ENCODE results near the gene PPP1R13B. TPM values are rescaled to one million over a fixed set of nuclear protein-coding genes. Genes with fewer than 3 reads are reported as not detected.
A peak's percentile ranks its signal among the peaks of the same experiment; 100 is the strongest.
"Not testable (repeated sequence)": the region's sequence is repeated elsewhere in the genome, so short reads cannot be mapped to it uniquely, and the experiment has no call there.

The PPP1R13B gene
- total RNA-seq, 2 donors from 2014 or later, result 10.0 to 10.4 TPM

GRCh38 chr14:103857256-103857655, 9.9 kb upstream of the PPP1R13B start:
- no peak for ATAC-seq (replicated peaks)
- no peak overlapping the region for H3K27ac Mint-ChIP-seq
- H3K27me3 Mint-ChIP-seq, result peaks cover 5% of the 10 kb centered on the region
- H3K4me1 Mint-ChIP-seq, result no peaks in the 10 kb centered on the region
- H3K9me3 Mint-ChIP-seq, result no peaks in the 10 kb centered on the region
- no peak overlapping the region for H3K4me3 Mint-ChIP-seq
- no peaks in the 10 kb centered on the region for H3K36me3 Mint-ChIP-seq (ENCODE audit: low read depth)

GRCh38 chr14:103856607-103857006, 9.2 kb upstream of the PPP1R13B start:
- Mint-ChIP-seq H3K4me1 (no peaks in the 10 kb centered on the region), H3K4me3 (no peak overlapping the region), H3K27me3 (peaks cover 2% of the 10 kb centered on the region), H3K36me3 (ENCODE audit: low read depth) (no peaks in the 10 kb centered on the region), H3K9me3 (no peaks in the 10 kb centered on the region), H3K27ac (no peak overlapping the region)
- ATAC-seq (replicated peaks), result no peak

GRCh38 chr14:103856105-103856504, 8.7 kb upstream of the PPP1R13B start:
- H3K4me3 Mint-ChIP-seq, result no peak overlapping the region
- no peaks in the 10 kb centered on the region for H3K27me3 Mint-ChIP-seq
- H3K36me3 Mint-ChIP-seq (ENCODE audit: low read depth), result no peaks in the 10 kb centered on the region
- no peak for ATAC-seq (replicated peaks)
- no peaks in the 10 kb centered on the region for H3K4me1 Mint-ChIP-seq
- H3K27ac Mint-ChIP-seq, result no peak overlapping the region
- H3K9me3 Mint-ChIP-seq, result no peaks in the 10 kb centered on the region

- H3K4me3 Mint-ChIP-seq, result no peak overlapping the region
- no peaks in the 10 kb centered on the region for H3K4me1 Mint-ChIP-seq
- no peaks in the 10 kb centered on the region for H3K9me3 Mint-ChIP-seq
- no peaks in the 10 kb centered on the region for H3K27me3 Mint-ChIP-seq
- no peaks in the 10 kb centered on the region for H3K36me3 Mint-ChIP-seq (ENCODE audit: low read depth)
- H3K27ac Mint-ChIP-seq, result no peak overlapping the region
- no peak for ATAC-seq (replicated peaks)
These were observed 8.3 kb upstream of the PPP1R13B start for GRCh38 chr14:103855734-103856095.

- H3K4me3 Mint-ChIP-seq, result no peak overlapping the region
- H3K27ac Mint-ChIP-seq, result peak overlapping the region; percentile 55
- H3K27me3 Mint-ChIP-seq, result no peaks in the 10 kb centered on the region
These were observed 7.7 kb upstream of the PPP1R13B start for GRCh38 chr14:103854822-103855733.

GRCh38 chr14:103854017-103854808, 6.8 kb upstream of the PPP1R13B start:
- Mint-ChIP-seq H3K4me1 (no peaks in the 10 kb centered on the region), H3K9me3 (no peaks in the 10 kb centered on the region), H3K36me3 (ENCODE audit: low read depth) (no peaks in the 10 kb centered on the region), H3K27me3 (no peaks in the 10 kb centered on the region), H3K4me3 (no peak overlapping the region), H3K27ac (peak overlapping the region; percentile 55)
- ATAC-seq (replicated peaks), result no peak

More at GRCh38 chr14:103854822-103855733, 7.7 kb upstream of the PPP1R13B start:
- ATAC-seq (replicated peaks), result no peak
- H3K36me3 Mint-ChIP-seq (ENCODE audit: low read depth), result no peaks in the 10 kb centered on the region
- no peaks in the 10 kb centered on the region for H3K9me3 Mint-ChIP-seq
- H3K4me1 Mint-ChIP-seq, result no peaks in the 10 kb centered on the region

- ATAC-seq (replicated peaks), result no peak
- H3K4me1 Mint-ChIP-seq, result no peaks in the 10 kb centered on the region
- no peaks in the 10 kb centered on the region for H3K27me3 Mint-ChIP-seq
- no peak overlapping the region for H3K27ac Mint-ChIP-seq
- H3K36me3 Mint-ChIP-seq (ENCODE audit: low read depth), result no peaks in the 10 kb centered on the region
- H3K4me3 Mint-ChIP-seq, result peak overlapping the region; percentile 56
- H3K9me3 Mint-ChIP-seq, result no peaks in the 10 kb centered on the region
These were observed 1.9 kb upstream of the PPP1R13B start for GRCh38 chr14:103849151-103849886.

- H3K36me3 Mint-ChIP-seq (ENCODE audit: low read depth), result peaks cover 2% of the 10 kb centered on the region
- H3K9me3 Mint-ChIP-seq, result no peaks in the 10 kb centered on the region
- H3K27me3 Mint-ChIP-seq, result no peaks in the 10 kb centered on the region
- ATAC-seq (replicated peaks), result no peak
- H3K27ac Mint-ChIP-seq, result no peak overlapping the region
- H3K4me1 Mint-ChIP-seq, result no peaks in the 10 kb centered on the region
- H3K4me3 Mint-ChIP-seq, result peak overlapping the region; percentile 56
These were observed 1.1 kb upstream of the PPP1R13B start for GRCh38 chr14:103848175-103849077.

- Mint-ChIP-seq H3K36me3 (ENCODE audit: low read depth) (peaks cover 7% of the 10 kb centered on the region), H3K4me1 (no peaks in the 10 kb centered on the region), H3K4me3 (peak overlapping the region; percentile 87), H3K27me3 (no peaks in the 10 kb centered on the region), H3K9me3 (no peaks in the 10 kb centered on the region), H3K27ac (peak overlapping the region; percentile 4)
- peak; percentile 47 for ATAC-seq (replicated peaks)
These were observed 578 bp downstream of the PPP1R13B start for GRCh38 chr14:103846543-103847450.

- Mint-ChIP-seq H3K4me1 (no peaks in the 10 kb centered on the region), H3K9me3 (no peaks in the 10 kb centered on the region)
- ATAC-seq (replicated peaks), result no peak
These were observed 1.3 kb downstream of the PPP1R13B start for GRCh38 chr14:103846097-103846496.

GRCh38 chr14:103845327-103845726, 2.0 kb downstream of the PPP1R13B start:
- Mint-ChIP-seq H3K4me3 (peak overlapping the region; percentile 87), H3K4me1 (no peaks in the 10 kb centered on the region), H3K9me3 (no peaks in the 10 kb centered on the region), H3K27me3 (no peaks in the 10 kb centered on the region), H3K27ac (no peak overlapping the region), H3K36me3 (ENCODE audit: low read depth) (peaks cover 7% of the 10 kb centered on the region)
- ATAC-seq (replicated peaks), result no peak

More at GRCh38 chr14:103846097-103846496, 1.3 kb downstream of the PPP1R13B start:
- H3K4me3 Mint-ChIP-seq, result peak overlapping the region; percentile 87
- no peaks in the 10 kb centered on the region for H3K27me3 Mint-ChIP-seq
- H3K36me3 Mint-ChIP-seq (ENCODE audit: low read depth), result peaks cover 7% of the 10 kb centered on the region
- H3K27ac Mint-ChIP-seq, result peak overlapping the region; percentile 4

- not testable (repeated sequence) for ATAC-seq (replicated peaks); H3K27ac Mint-ChIP-seq; H3K9me3 Mint-ChIP-seq; H3K4me3 Mint-ChIP-seq; H3K36me3 Mint-ChIP-seq (ENCODE audit: low read depth); H3K27me3 Mint-ChIP-seq
- peaks cover 15% of the 10 kb centered on the region for H3K4me1 Mint-ChIP-seq
These were observed 6.1 kb downstream of the PPP1R13B start for GRCh38 chr14:103841265-103841664.

- Mint-ChIP-seq H3K27me3 (no peaks in the 10 kb centered on the region), H3K36me3 (ENCODE audit: low read depth) (peaks cover 7% of the 10 kb centered on the region)
- no peak for ATAC-seq (replicated peaks)
These were observed 7.4 kb downstream of the PPP1R13B start for GRCh38 chr14:103840014-103840413.

More at GRCh38 chr14:103840014-103840413, 7.4 kb downstream of the PPP1R13B start:
- Mint-ChIP-seq H3K4me3 (no peak overlapping the region), H3K27ac (peak overlapping the region; percentile 5), H3K4me1 (peaks cover 15% of the 10 kb centered on the region), H3K9me3 (no peaks in the 10 kb centered on the region)

Measured in activated T-helper 17 cell treated with anti-CD3 and anti-CD28 coated beads, Interleukin-2, amount 50 U/mL, for 72 hours (primary cell).